ENCODE data around the gene KCNIP4.
"Not testable (repeated sequence)": the region's sequence is repeated elsewhere in the genome, so short reads cannot be mapped to it uniquely, and the experiment has no call there.

The KCNIP4 gene

DNA sequence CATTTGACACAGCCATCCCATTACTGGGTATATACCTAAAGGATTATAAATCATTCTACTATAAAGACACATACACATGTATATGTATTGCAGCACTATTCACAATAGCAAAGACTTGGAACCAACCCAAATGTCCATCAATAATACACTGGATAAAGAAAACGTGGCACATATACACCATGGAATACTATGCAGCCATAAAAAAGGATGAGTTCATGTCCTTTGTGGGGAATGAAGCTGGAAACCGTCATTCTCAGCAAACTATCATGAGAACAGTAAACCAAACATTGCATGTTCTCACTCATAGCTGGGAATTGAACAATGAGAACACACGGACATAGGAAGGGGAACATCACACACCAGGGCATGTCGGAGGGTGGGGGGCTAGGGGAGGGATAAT, 1202.6 kb downstream of the KCNIP4 start:
- not testable (repeated sequence) for DNase-seq (ENCODE audit: low spot score)

DNA sequence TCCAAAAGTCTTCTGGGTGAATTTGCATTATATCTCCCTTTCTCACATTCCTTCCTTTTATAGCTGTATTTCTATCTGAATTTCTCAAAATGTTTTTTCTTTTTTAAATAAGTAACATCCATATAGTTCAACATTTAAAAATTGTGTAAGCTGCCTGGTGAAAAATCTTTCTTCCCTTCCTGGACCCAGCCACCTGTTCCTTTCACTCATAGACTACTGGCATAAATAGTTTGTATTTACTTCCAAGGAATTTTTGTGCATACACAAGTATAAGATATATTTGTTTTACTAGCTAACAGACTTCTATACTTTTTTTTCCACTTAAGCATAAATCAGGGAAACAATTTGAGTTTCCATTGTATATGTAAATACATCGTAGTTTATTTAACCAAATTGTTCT, 1212.6 kb downstream of the KCNIP4 start:
- no peak for DNase-seq (ENCODE audit: low spot score)

DNA sequence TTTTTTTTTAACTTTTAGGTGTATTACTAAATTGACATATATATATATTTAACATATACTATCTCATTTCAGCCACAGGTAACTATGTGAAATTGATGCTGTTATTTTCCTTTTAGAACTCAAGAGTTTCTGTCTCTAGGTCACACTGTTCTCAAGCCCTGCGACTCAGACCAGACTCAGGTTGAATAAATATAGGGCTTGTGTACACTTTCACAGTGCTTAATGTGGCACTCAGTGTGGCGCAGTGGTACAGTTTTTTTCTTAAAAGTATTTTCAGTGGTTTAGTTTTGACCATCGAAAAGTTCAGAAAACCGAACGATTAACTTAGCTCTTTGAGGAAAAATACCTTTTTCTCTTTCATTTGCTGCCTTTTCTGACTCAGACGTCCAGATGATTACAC, 1223.7 kb downstream of the KCNIP4 start:
- DNase-seq (ENCODE audit: low spot score) = no peak

DNA sequence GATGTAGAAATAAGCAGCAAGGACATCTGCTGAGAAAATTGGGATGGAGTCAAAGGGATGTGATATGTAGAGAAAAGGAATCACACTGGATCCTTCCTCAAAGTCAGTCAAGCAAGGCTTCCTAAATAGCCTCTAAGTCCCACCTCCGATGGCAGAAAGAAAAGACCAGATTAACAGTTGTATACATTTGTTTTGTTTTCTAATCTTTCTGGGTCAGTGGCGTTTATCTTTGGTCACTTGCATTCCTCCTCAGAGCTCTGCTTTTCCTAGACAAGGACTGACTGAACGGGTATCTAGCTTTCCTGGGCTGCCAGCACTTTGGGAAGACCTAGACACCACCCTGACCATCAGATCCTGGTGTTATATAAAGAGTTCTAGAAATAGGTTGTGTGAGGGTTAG, 1225.1 kb downstream of the KCNIP4 start:
- no peak for DNase-seq (ENCODE audit: low spot score)

DNA sequence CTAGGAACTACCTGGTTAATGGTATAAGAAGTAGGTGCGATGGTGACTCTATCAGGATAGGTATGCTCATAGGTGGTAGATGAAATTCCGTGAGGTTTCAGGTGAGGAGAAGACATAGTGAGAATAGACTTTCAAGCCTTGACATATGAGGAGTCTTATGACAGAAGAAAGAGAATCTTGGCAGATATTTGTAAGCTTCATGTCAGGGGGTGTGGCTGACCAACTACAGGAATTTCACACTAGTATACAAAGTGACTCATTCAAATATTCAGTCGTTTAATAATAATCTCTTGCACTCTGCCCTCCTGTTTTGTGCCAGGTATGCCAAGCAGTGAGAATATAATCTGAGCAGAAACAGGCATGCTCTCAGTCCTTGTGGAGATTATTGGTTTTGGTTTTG, 1225.6 kb downstream of the KCNIP4 start:
- DNase-seq (ENCODE audit: low spot score) = no peak

DNA sequence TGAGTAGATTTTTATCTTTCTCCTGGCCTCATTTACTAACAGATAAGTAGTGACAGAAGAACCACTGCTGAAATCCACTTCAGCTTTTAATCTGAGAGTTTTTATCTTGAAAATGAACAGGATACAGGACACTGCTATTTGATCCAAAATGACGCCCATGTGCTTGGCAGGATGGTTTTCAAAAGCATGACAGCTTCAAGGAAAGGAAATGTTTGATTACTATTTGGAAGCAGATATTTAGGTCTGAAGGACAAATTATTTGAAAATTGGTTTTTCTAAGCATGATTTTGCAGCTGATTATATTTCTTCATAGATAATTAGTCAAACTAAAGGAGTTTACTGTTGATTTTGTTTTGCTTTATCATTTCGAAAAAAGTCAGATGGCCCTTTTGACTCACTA, 1237.2 kb downstream of the KCNIP4 start:
- no peak for DNase-seq (ENCODE audit: low spot score)

DNA sequence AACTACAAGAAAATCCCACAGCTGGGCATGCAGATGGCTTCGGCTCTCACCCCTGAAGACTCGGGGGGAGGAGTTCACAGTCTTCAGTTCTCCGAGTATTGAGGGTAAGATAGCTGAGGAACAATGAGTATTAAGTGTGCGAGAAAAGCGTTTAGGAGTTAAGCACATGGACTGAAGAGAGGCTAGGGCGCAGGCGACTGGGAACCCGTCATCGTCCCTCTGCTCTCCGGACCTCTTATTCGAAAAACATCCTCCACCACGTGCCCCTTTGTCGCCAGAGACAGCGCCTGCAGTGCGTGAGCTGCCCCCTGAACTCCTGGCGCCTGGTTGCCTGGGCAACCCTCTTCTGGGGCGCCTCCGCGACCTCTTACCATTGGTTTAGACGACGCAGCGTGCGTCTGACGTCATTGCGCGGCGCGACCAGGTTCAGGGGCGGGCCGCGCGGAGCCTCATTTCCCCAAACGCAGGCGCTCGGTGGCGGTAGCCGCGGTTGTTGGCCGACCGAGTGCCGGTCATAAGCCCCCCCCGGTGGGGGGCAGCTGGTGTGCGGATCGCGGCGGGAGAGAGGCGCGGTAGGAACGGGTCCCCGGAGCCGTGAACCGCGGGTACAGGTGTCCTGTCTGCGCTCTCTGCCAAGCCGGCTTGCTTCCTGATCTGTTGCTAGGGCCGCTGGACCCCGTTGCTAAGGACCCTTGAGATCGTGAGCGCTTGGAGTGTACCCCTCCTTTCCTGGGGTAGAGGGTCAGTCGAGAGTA, 1248.4 kb downstream of the KCNIP4 start, which contains the start of gene PACRGL:
TSS of gene PACRGL (plus strand) at position 452 of the 755 bp plus-strand sequence. CDS start 4,024 bp downstream, outside the sequence.
- peak; percentile 91 for DNase-seq (ENCODE audit: low spot score)

DNA sequence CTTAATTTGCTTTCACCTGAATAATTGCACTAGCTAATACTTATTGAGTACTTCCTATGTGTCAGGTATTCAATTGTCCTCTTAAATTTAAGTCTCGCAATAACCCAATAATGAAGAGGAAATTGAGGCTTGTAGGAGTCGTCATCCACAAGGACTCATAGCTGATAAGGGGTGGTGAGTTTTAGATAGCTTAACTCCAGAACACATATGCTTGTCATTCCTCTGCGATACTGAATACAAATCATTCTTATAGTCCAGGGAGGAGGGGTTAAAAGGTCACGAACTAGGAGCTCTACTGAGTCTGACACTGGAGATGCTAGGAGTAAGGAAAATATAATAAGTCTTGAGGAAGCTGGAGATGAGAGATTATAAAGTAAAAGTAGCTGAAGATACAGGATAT, 1249.8 kb downstream of the KCNIP4 start:
- no peak for DNase-seq (ENCODE audit: low spot score)

DNA sequence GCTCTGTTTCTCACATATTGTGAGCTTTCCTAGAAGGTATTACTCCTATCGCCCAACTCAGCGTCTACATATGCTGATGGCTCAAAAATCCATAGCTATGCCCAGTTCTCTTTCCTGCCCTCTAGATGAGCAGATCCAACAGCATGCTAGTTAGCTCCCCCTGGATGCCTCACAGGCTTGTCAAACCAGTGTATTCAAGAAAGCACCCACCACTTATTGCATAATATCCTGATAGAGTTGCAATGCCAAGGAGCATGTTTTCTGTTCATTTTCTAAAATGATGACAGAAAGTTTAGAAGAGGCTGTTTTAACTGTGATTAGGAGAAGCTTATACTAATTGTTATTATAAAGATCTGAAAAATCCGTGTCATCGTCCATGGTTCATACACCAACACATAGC, 1250.2 kb downstream of the KCNIP4 start:
- no peak for DNase-seq (ENCODE audit: low spot score)

DNA sequence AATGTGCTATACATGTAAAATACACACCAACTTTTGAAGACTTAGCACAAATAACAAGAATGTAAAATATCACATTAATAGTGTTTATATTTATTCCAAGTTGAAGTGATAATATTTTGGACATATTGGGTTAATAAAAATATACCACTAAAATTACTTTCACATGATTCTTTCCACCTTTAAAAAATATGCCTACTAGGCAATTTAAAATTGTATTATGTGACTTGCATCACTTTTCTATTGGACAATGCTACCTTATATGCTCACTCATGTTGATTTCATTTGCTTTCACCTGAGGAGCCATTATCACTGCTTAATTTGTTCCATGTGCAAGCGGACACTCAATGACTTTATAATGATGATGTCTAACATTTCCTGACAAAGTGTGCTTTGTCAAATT, 1251.8 kb downstream of the KCNIP4 start:
- DNase-seq (ENCODE audit: low spot score) = no peak

DNA sequence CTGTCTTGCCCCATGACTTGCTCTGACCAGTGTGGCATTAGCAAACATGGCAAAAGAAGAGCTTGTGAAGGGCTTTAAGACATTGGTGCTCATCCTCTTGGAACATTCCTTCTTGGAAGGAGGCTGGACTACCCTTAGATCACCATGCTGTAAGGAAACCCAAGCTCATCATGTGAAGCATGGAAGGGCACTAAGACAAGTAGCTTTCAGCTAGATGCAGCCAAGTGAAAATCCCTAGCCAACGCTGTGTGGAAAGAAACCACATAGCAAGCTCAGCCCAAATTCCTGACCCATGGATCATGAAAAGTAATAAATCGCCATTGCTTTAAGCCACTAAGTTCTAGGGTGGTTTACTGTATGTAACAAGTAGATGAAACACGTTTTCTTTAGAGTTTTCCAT, 1260.7 kb downstream of the KCNIP4 start:
- no peak for DNase-seq (ENCODE audit: low spot score)

DNA sequence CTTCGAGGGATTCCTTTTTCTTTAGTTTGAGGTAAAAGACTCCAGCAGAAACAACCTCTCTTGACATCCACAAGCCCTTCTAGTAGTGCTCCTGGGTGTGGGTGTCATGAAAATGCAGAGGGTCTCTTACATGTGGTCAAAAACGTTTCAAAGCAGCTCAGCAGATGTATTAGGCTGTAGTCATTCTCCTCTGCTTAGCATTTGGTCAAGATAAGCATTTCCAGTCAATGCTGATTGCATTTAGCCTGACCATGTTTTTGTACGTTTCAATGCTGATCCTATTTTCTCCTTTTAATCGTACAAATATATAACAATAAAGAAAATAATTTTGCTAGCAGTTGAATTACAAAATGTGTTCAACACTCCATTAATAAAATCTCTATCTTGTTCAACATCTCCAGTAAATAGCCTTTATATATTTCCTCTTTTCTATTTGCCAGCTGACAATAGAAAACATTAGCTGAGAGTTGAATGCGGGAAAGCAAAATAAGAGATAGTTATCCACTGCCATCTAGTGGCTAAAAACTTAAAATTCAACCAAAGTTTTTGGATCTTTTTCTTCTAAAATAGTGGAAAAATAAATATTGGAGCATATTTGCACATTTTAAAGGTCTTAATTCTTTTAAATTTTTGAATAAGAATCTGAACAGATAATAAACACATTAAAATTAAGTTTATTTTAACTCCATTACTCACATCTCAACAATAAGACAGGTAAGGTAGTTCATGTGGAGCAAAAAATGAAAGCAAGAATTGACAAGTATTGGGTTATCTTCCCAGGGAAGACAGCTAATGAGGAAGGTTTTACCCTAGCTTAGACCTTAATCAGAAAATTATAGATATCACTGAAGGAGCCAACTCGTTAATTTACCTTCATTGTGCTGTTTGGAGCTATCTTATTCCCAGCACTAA, 1263.5 kb downstream of the KCNIP4 start:
- DNase-seq (ENCODE audit: low spot score) = peak; percentile 70

DNA sequence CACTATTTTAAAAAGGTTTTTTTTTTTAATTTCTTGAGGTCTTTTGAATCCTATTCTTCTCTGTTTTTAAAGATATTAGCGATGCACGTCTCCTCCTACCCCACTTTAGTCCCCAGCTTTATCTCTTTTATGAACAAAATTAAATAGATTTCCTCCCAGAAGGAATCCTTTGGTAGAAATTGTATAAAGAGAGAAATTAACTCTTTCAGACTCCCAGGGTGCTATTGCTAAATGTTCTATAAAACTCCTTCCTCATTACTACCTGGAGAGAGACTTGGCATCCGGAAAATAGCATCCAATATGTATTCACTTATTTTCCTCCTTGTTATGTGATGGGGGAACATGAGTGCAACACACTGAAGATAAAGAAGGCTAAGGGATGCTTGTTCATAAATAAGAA, 1264.8 kb downstream of the KCNIP4 start:
- DNase-seq (ENCODE audit: low spot score) = no peak

DNA sequence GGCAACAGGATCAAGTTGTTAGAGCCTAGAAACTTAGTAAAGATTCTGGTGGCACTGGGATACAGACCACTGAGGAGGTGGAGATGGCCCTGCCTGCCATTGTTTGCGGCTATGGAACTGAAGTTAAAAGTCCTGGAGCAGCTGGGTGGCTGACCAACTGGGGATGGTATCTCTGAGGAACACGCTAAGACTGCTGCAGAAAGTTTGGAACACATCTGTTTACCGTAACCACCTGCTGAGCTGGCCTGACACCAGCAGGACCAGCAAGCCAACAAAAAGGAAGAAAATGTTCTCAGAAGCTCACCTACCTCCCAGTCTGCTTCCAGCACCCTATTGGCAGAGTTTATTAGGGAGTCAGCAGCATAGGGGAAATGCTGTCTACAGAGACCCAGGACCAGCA, 1265.7 kb downstream of the KCNIP4 start:
- no peak for DNase-seq (ENCODE audit: low spot score)

DNA sequence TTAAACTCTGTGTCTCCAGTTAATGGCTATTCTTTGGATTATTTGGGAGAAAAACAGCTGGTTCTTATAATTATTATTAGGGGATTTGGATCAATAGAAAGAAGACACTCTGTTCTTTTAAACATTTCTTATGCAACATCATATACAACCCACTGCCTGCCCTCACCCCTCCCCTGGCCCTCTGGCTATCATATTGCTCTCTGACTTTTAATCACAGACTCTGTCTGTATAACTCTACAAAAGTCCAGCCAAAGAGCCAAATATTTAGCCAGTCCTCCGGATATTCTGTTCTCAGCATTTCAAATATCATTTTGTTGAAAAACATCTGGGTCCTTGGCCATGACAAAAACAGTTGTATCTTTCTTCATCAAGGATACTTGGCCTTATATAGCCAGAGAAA, 1267.3 kb downstream of the KCNIP4 start:
- no peak for DNase-seq (ENCODE audit: low spot score)

DNA sequence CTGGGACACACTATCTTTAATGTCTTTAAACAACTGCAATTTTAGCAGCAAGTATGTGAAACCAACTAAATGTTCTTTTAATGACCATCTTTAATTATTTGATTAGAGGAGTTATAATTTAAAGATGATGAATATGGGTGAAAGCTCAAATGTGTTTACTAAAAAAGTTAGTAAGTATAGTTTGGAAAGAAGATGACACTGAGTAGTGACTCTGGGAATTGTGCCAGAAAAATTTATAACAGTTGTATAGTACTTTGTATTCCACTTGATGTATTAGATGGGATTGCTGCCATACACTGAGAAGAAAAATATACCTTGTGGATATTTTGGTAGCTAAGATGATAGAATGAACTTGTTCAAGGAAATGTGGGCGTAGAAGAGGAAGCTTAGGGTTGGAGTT, 1267.8 kb downstream of the KCNIP4 start:
- no peak for DNase-seq (ENCODE audit: low spot score)

DNA sequence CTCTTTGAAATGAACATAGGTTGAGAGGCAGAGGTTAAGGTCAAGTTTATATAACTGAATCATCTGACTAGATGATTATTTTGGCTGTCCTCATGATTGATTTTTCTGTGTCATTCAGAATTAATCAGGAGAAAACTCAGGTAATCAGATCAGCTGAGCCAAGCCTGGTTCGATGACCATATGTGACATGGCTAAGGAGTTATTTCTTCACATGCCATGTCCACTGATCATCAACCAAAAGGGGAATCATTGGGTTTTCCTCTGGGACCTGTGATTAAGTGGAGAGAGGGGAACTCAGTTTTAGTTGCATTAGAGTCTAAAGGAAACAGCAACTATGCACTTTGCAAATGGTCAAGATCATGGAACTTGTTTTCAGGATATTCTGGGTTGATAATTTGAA, 1268.6 kb downstream of the KCNIP4 start:
- DNase-seq (ENCODE audit: low spot score) = no peak
